CD4-positive, alpha-beta T cell treated with Interleukin-17A for 1 hour (primary cell): ENCODE data around the gene FMNL3.
A peak's percentile ranks its signal among the peaks of the same experiment; 100 is the strongest.

Experiments
- DNase-seq: peaks from one replicate; pipeline ENCODE4 v3.0.0-alpha.2; 2020

Gene FMNL3

GRCh38 chr12:49708851-49709250 lies 1.6 kb upstream of the FMNL3 start:
- no peak for DNase-seq

- DNase-seq = no peak
Measured at GRCh38 chr12:49707812-49708147, 575 bp upstream of the FMNL3 start.

GRCh38 chr12:49706351-49707127 lies 666 bp downstream of the FMNL3 start:
- DNase-seq = peak; percentile 11

GRCh38 chr12:49705479-49706134 lies 1.6 kb downstream of the FMNL3 start:
- peak; percentile 20 for DNase-seq

- peak; percentile 56 for DNase-seq
Measured at GRCh38 chr12:49703647-49704137, 3.5 kb downstream of the FMNL3 start.

GRCh38 chr12:49702676-49703215 lies 4.5 kb downstream of the FMNL3 start:
- DNase-seq = no peak

- no peak for DNase-seq
Measured at GRCh38 chr12:49702009-49702408, 5.2 kb downstream of the FMNL3 start.

- DNase-seq = peak; percentile 54
Measured at GRCh38 chr12:49698619-49699545, 8.3 kb downstream of the FMNL3 start.

GRCh38 chr12:49697808-49698207 lies 9.4 kb downstream of the FMNL3 start:
- no peak for DNase-seq

- no peak for DNase-seq
Measured at GRCh38 chr12:49696723-49697122, 10.5 kb downstream of the FMNL3 start.

- no peak for DNase-seq
Measured at GRCh38 chr12:49693931-49694444, 13.2 kb downstream of the FMNL3 start.

GRCh38 chr12:49692851-49693250 lies 14.4 kb downstream of the FMNL3 start:
- DNase-seq = no peak

GRCh38 chr12:49689785-49690184 lies 17.4 kb downstream of the FMNL3 start:
- no peak for DNase-seq

- DNase-seq = no peak
Measured at GRCh38 chr12:49689237-49689636, 18.0 kb downstream of the FMNL3 start.

- DNase-seq = no peak
Measured at GRCh38 chr12:49687941-49688340, 19.3 kb downstream of the FMNL3 start.

GRCh38 chr12:49684310-49684854 lies 22.8 kb downstream of the FMNL3 start:
- no peak for DNase-seq

GRCh38 chr12:49683599-49684309 lies 23.5 kb downstream of the FMNL3 start:
- DNase-seq = no peak

GRCh38 chr12:49680075-49680474 lies 27.1 kb downstream of the FMNL3 start:
- DNase-seq = no peak

- no peak for DNase-seq
Measured at GRCh38 chr12:49678711-49679110, 28.5 kb downstream of the FMNL3 start.

- DNase-seq = no peak
Measured at GRCh38 chr12:49675137-49675536, 32.1 kb downstream of the FMNL3 start.

- DNase-seq = no peak
Measured at GRCh38 chr12:49674318-49674981, 32.8 kb downstream of the FMNL3 start.
